GM18502 (cell line): ENCODE measurements around the gene DNAL4.

Source experiments
- ATAC-seq: cut with Tn5 transposase; IDR thresholded peaks from one replicate; pipeline ENCODE4 v1.9.1; 2021; ENCODE audit warnings: mild to moderate bottlenecking; ENCODE audit not compliant: unreplicated experiment, poor library complexity

Gene DNAL4

GRCh38 chr22:38793721-38794466, at the start of gene DNAL4:
Gene DNAL4, minus strand, starts transcription at chr22:38794143. Its CDS starts 11,412 bp downstream, at chr22:38782731.
- ATAC-seq, result peak; percentile 96

GRCh38 chr22:38843201-38843656, 49.3 kb upstream of the DNAL4 start:
- no peak for ATAC-seq

- no peak for ATAC-seq
Observed at GRCh38 chr22:38842512-38843200, 48.7 kb upstream of the DNAL4 start.

- ATAC-seq, result no peak
Observed at GRCh38 chr22:38841635-38842034, 47.7 kb upstream of the DNAL4 start.

- ATAC-seq, result no peak
Observed at GRCh38 chr22:38841211-38841610, 47.3 kb upstream of the DNAL4 start.

GRCh38 chr22:38840129-38840528, 46.2 kb upstream of the DNAL4 start:
- ATAC-seq, result no peak

GRCh38 chr22:38839686-38840085, 45.7 kb upstream of the DNAL4 start:
- no peak for ATAC-seq

- ATAC-seq, result no peak
Observed at GRCh38 chr22:38837414-38837928, 43.5 kb upstream of the DNAL4 start.

GRCh38 chr22:38835888-38836301, 42.0 kb upstream of the DNAL4 start:
- ATAC-seq, result no peak

GRCh38 chr22:38834991-38835390, 41.0 kb upstream of the DNAL4 start:
- ATAC-seq, result no peak

GRCh38 chr22:38834215-38834953, 40.4 kb upstream of the DNAL4 start:
- no peak for ATAC-seq

GRCh38 chr22:38833061-38833460, 39.1 kb upstream of the DNAL4 start:
- no peak for ATAC-seq

- ATAC-seq, result no peak
Observed at GRCh38 chr22:38832005-38832978, 38.3 kb upstream of the DNAL4 start.

- ATAC-seq, result no peak
Observed at GRCh38 chr22:38831166-38831945, 37.4 kb upstream of the DNAL4 start.

GRCh38 chr22:38830845-38831108, 36.8 kb upstream of the DNAL4 start:
- no peak for ATAC-seq

GRCh38 chr22:38830026-38830844, 36.3 kb upstream of the DNAL4 start:
- ATAC-seq, result no peak

- ATAC-seq, result no peak
Observed at GRCh38 chr22:38829485-38829884, 35.5 kb upstream of the DNAL4 start.

- ATAC-seq, result no peak
Observed at GRCh38 chr22:38828616-38829205, 34.8 kb upstream of the DNAL4 start.
